Parathyroid adenoma (tissue), 2 donors: Measurements from ENCODE around the gene UBP1.

Experiments used
- H2AFZ ChIP-seq: fragments of 300-600 bp; sonication (generic); one replicate; pipeline ENCODE4 v1.7.0; 2017; ENCODE audit warnings: antibody characterized with exemption, mild to moderate bottlenecking
- H3K27ac ChIP-seq: fragments of 300-600 bp; sonication (generic); one replicate; pipeline ENCODE4 v1.7.0; 2017
- H3K27me3 ChIP-seq: fragments of 300-600 bp; sonication (generic); one replicate; pipeline ENCODE4 v1.7.0; 2017; ENCODE audit warnings: low read length; ENCODE audit not compliant: control insufficient read depth, insufficient read depth
- H3K36me3 ChIP-seq: fragments of 300-600 bp; sonication (generic); one replicate; pipeline ENCODE4 v1.7.0; 2017; ENCODE audit warnings: low read length; ENCODE audit not compliant: control insufficient read depth, insufficient read depth
- H3K4me1 ChIP-seq: fragments of 300-600 bp; sonication (generic); one replicate; pipeline ENCODE4 v1.7.0; 2017; ENCODE audit warnings: control low read depth
- H3K4me2 ChIP-seq: fragments of 300-600 bp; sonication (generic); one replicate; pipeline ENCODE4 v1.7.0; 2017; ENCODE audit warnings: low read length
- H3K4me3 ChIP-seq: fragments of 300-600 bp; sonication (generic); one replicate; pipeline ENCODE4 v1.7.0; 2017; ENCODE audit warnings: low read depth, low read length
- H3K79me2 ChIP-seq: fragments of 300-600 bp; sonication (generic); one replicate; pipeline ENCODE4 v1.7.0; 2017; ENCODE audit warnings: control low read depth
- H3K9ac ChIP-seq: fragments of 300-600 bp; sonication (generic); one replicate; pipeline ENCODE4 v1.7.0; 2017; ENCODE audit warnings: mild to moderate bottlenecking
- H3K9me3 ChIP-seq: fragments of 300-600 bp; sonication (generic); one replicate; pipeline ENCODE4 v1.7.0; 2017; ENCODE audit warnings: low read length; ENCODE audit not compliant: control insufficient read depth
- CTCF ChIP-seq: fragments of 300-600 bp; sonication (generic); IDR thresholded peaks from one replicate; pipeline ENCODE4 v1.7.0; 2017; ENCODE audit warnings: antibody characterized with exemption, mild to moderate bottlenecking
- donor health status: primary hyperparathyroidism.

Gene UBP1

GRCh38 chr3:33364531-33365128 lies 75.6 kb downstream of the UBP1 start:
- TF ChIP-seq CTCF, result no peak
- Histone ChIP-seq H3K4me1 (no peaks in the 10 kb centered on the region), H3K36me3 (no peaks in the 10 kb centered on the region), H3K4me2 (no peak overlapping the region), H3K9me3 (no peaks in the 10 kb centered on the region), H3K9ac (no peak overlapping the region), H3K27ac (no peak overlapping the region), H3K79me2 (no peaks in the 10 kb centered on the region), H3K4me3 (no peak overlapping the region), H2AFZ (no peak overlapping the region), H3K27me3 (no peaks in the 10 kb centered on the region)

- Histone ChIP-seq H2AFZ (no peak overlapping the region), H3K36me3 (no peaks in the 10 kb centered on the region), H3K9me3 (no peaks in the 10 kb centered on the region), H3K4me3 (no peak overlapping the region), H3K27me3 (no peaks in the 10 kb centered on the region), H3K4me1 (no peaks in the 10 kb centered on the region), H3K4me2 (no peak overlapping the region), H3K9ac (no peak overlapping the region), H3K27ac (no peak overlapping the region), H3K79me2 (no peaks in the 10 kb centered on the region)
- TF ChIP-seq CTCF, result no peak
These were observed 76.1 kb downstream of the UBP1 start for GRCh38 chr3:33364060-33364459.

DNA sequence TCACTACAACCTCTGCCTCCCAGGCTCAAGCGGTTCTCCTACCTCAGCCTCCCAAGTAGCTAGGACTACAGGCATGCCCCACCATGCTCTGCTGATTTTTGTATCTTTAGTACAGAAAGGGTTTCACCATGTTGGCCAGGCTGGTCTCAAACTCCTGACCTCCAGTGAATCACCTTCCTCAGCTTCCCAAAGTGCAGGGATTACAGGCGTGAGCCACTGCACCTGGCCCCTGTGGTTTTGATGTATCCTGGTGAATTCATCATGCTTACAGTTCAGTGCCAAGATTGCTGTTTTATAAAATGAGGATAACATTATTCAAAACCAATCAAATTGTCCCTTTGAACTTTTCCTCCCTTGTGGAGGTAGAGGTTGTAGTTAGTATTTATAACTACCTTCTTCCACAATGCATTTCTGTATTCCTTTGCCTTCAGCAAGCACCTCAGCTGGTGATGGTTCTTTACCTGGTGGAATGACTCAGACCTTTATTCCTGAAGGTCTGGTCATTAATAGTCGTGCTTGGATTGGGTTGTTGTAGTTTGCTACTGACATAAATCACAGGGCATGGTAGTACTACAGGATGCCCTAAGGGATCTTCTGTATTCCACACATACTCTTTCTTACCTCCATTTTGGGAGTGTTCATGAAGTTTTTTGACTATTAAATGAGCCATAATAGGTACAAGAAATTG lies 76.9 kb downstream of the UBP1 start:
- Histone ChIP-seq H2AFZ (no peak overlapping the region), H3K9me3 (no peaks in the 10 kb centered on the region), H3K27me3 (no peaks in the 10 kb centered on the region), H3K36me3 (no peaks in the 10 kb centered on the region), H3K9ac (no peak overlapping the region), H3K27ac (no peak overlapping the region), H3K4me3 (no peak overlapping the region), H3K4me1 (no peaks in the 10 kb centered on the region), H3K4me2 (no peak overlapping the region), H3K79me2 (no peaks in the 10 kb centered on the region)
- TF ChIP-seq CTCF, result no peak

DNA sequence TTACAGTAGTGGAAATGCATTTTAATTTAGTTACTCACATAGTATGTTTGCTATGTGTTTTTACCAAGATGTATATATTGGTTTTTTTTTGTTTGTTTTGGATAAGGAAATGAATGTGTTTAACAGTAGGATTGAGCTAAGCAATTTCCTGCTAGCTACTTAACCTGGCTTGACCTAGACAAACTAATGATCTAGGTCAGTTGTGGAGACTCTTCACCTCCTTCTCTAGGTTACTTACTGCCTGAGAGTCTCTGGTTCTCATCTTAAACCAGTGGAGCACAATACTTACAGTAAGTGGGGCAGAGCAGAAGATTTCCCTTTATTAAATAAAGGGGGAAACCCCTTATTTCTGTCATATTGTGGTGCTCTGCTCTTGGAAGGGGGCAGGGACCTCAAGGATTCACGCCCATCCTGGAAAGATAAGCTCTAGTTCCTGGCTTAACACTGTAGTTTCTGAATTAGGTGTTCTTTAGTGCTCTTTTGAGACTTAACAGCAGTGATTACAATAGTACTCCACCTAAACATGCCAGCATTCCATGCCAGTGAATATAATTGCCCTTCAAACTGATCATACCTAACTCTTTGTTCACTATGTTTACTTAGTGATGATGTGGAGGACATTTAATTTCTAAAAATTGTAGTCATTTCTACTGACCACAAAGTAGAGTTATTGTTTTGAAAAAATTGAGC lies 79.9 kb downstream of the UBP1 start:
- no peak for TF ChIP-seq CTCF
- Histone ChIP-seq H3K9ac (no peak overlapping the region), H3K36me3 (no peaks in the 10 kb centered on the region), H3K4me1 (peaks cover 2% of the 10 kb centered on the region), H3K4me2 (peak overlapping the region; percentile 14), H3K27me3 (no peaks in the 10 kb centered on the region), H3K9me3 (no peaks in the 10 kb centered on the region), H3K27ac (no peak overlapping the region), H2AFZ (no peak overlapping the region), H3K79me2 (no peaks in the 10 kb centered on the region), H3K4me3 (no peak overlapping the region)
